ENCODE measurements around the gene ELANE. TPM values are rescaled to one million over a fixed set of nuclear protein-coding genes. Genes with fewer than 3 reads are reported as not detected.
"Not testable (repeated sequence)": the region's sequence is repeated elsewhere in the genome, so short reads cannot be mapped to it uniquely, and the experiment has no call there.

ELANE gene
- total RNA-seq, 4 donors from 2014 or later: 0.51 to 1.9 TPM; not detected in 2

GRCh38 chr19:835210-835810, 16.8 kb upstream of the ELANE start:
- 24 to 61% methylated on average over 18 to 32 of the region's 36 CpGs for WGBS, 2 donors
- H3K4me3 ChIP-seq (ENCODE audit: low read depth, poor library complexity, severe bottlenecking): no peak overlapping the region
- intact Hi-C loops (cut with DNase I; ENCODE audit: low total_unique reads): no loop called here
- no peak for TF ChIP-seq POLR2A (IDR thresholded peaks at IDR 0.05)
- TF ChIP-seq CTCF (IDR thresholded peaks at IDR 0.05): no peak
- no peak for DNase-seq (ENCODE audit: low spot score in 2 of 2)

- WGBS, 2 donors: 65 to 68% methylated on average over 17 of the region's 24 CpGs
- DNase-seq (ENCODE audit: low spot score in 2 of 2): no peak
- H3K4me3 ChIP-seq (ENCODE audit: low read depth, poor library complexity, severe bottlenecking): no peak within 1 kb of the TSS
- intact Hi-C loops (cut with DNase I; ENCODE audit: low total_unique reads): loop anchor here (10.0 kb wide), 1 partner anchor 76 kb away; no protein-coding TSS in a partner anchor
- TF ChIP-seq POLR2A (IDR thresholded peaks at IDR 0.05) (no peak), CTCF (IDR thresholded peaks at IDR 0.05) (no peak)
These were observed 11.4 kb upstream of the ELANE start, which contains the start of gene PRTN3 for GRCh38 chr19:840519-841206. TSS of gene PRTN3 (plus strand) at chr19:840999. CDS start at chr19:841009, 10 bp downstream.

GRCh38 chr19:842802-843179, 9.3 kb upstream of the ELANE start:
- DNase-seq (ENCODE audit: low spot score in 2 of 2); H3K4me3 ChIP-seq (ENCODE audit: low read depth, poor library complexity, severe bottlenecking): not testable (repeated sequence)
- 73 to 74% methylated on average over 7 of the region's 7 CpGs for WGBS, 2 donors

GRCh38 chr19:843180-843835, 8.8 kb upstream of the ELANE start:
- DNase-seq (ENCODE audit: low spot score in 2 of 2): no peak
- 5 to 15% methylated on average over 14 to 22 of the region's 46 CpGs for WGBS, 2 donors
- intact Hi-C loops (cut with DNase I; ENCODE audit: low total_unique reads): loop anchor here (10.0 kb wide), 1 partner anchor 79 kb away; no protein-coding TSS in a partner anchor
- no peak overlapping the region for H3K4me3 ChIP-seq (ENCODE audit: low read depth, poor library complexity, severe bottlenecking)
- no peak for TF ChIP-seq CTCF (IDR thresholded peaks at IDR 0.05)
- TF ChIP-seq POLR2A (IDR thresholded peaks at IDR 0.05): no peak

More at GRCh38 chr19:842802-843179, 9.3 kb upstream of the ELANE start:
- intact Hi-C loops (cut with DNase I; ENCODE audit: low total_unique reads): loop anchor here (10.0 kb wide), 1 partner anchor 78 kb away; no protein-coding TSS in a partner anchor

- 3 to 44% methylated on average over 10 to 20 of the region's 70 CpGs for WGBS, 2 donors
These were observed 8.1 kb upstream of the ELANE start for GRCh38 chr19:843836-844545.

More at GRCh38 chr19:843836-844545, 8.1 kb upstream of the ELANE start:
- no peak overlapping the region for H3K4me3 ChIP-seq (ENCODE audit: low read depth, poor library complexity, severe bottlenecking)
- TF ChIP-seq POLR2A (IDR thresholded peaks at IDR 0.05) (no peak), CTCF (IDR thresholded peaks at IDR 0.05) (no peak)
- DNase-seq (ENCODE audit: low spot score in 2 of 2): no peak
- intact Hi-C loops (cut with DNase I; ENCODE audit: low total_unique reads): loop anchor here (10.0 kb wide), 1 partner anchor 79 kb away; no protein-coding TSS in a partner anchor
